ENCODE measurements around the gene PSTPIP1.

The PSTPIP1 gene

GRCh38 chr15:76972389-76973361, 22.3 kb upstream of the PSTPIP1 start:
- H3K27ac Mint-ChIP-seq, result no peak overlapping the region
- ATAC-seq (ENCODE audit: low read depth) (no peak), DNase-seq (ENCODE audit: low spot score in 2 of 2) (no peak)
- H3K4me1 Mint-ChIP-seq, result peaks cover 3% of the 10 kb centered on the region
- H3K27me3 Mint-ChIP-seq, result no peaks in the 10 kb centered on the region
- no peaks in the 10 kb centered on the region for H3K9me3 Mint-ChIP-seq
- no peak overlapping the region for H3K4me3 Mint-ChIP-seq
- no peaks in the 10 kb centered on the region for H3K36me3 Mint-ChIP-seq

GRCh38 chr15:76973362-76973743, 21.6 kb upstream of the PSTPIP1 start:
- Mint-ChIP-seq H3K9me3 (no peaks in the 10 kb centered on the region), H3K4me3 (no peak overlapping the region), H3K4me1 (peaks cover 3% of the 10 kb centered on the region), H3K36me3 (no peaks in the 10 kb centered on the region), H3K27ac (no peak overlapping the region), H3K27me3 (no peaks in the 10 kb centered on the region)
- DNase-seq (ENCODE audit: low spot score in 2 of 2) (peak; percentile 32 to 41), ATAC-seq (ENCODE audit: low read depth) (peak; percentile 60)

GRCh38 chr15:76973906-76974305, 21.0 kb upstream of the PSTPIP1 start:
- DNase-seq (ENCODE audit: low spot score in 2 of 2) (no peak), ATAC-seq (ENCODE audit: low read depth) (no peak)
- Mint-ChIP-seq H3K27ac (no peak overlapping the region), H3K4me3 (no peak overlapping the region), H3K36me3 (no peaks in the 10 kb centered on the region), H3K9me3 (peaks cover 1% of the 10 kb centered on the region), H3K4me1 (peaks cover 3% of the 10 kb centered on the region), H3K27me3 (no peaks in the 10 kb centered on the region)

GRCh38 chr15:76974456-76975036, 20.4 kb upstream of the PSTPIP1 start:
- ATAC-seq (ENCODE audit: low read depth) (no peak), DNase-seq (ENCODE audit: low spot score in 2 of 2) (no peak)
- Mint-ChIP-seq H3K4me3 (no peak overlapping the region), H3K27me3 (no peaks in the 10 kb centered on the region), H3K27ac (no peak overlapping the region), H3K36me3 (no peaks in the 10 kb centered on the region), H3K9me3 (peaks cover 1% of the 10 kb centered on the region), H3K4me1 (peaks cover 3% of the 10 kb centered on the region)

GRCh38 chr15:76976141-76976540, 18.8 kb upstream of the PSTPIP1 start:
- no peaks in the 10 kb centered on the region for H3K36me3 Mint-ChIP-seq
- no peak for ATAC-seq (ENCODE audit: low read depth)
- H3K27me3 Mint-ChIP-seq, result peaks cover 3% of the 10 kb centered on the region
- no peak overlapping the region for H3K27ac Mint-ChIP-seq
- no peak for DNase-seq (ENCODE audit: low spot score in 2 of 2)
- peaks cover 1% of the 10 kb centered on the region for H3K9me3 Mint-ChIP-seq
- H3K4me1 Mint-ChIP-seq, result peaks cover 3% of the 10 kb centered on the region
- no peak overlapping the region for H3K4me3 Mint-ChIP-seq

DNA sequence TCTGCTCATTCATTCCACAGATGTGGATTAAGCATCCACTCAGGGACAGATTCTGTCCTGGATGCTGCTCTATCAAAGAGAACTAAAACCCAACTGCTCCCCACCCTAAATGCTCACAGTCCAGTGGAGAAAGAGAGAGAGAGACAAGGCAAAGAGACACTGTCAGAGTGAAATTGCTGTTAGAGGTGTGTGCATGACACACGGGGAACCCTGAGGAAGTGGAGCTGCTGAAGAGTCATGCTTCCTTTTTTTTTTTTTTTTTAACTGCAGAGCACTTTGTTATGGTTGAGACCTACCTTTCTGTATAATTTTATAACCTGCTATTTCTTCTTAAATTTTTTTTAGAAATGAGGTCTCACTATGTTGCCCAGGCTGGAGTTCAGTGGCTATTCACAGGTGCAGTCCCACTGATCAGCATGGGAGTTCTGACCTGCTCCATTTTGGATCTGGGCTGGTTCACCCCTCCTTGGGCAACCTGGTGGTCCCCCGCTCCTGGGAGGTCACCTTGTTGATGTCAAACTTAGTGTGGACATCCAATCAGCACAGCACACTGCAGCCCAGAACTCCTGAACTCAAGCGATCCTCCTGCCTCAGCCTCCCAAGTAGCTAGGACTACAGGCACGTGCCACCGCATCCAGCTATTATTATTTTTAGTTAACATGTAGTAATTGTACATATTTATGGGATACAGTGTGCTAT, 18.2 kb upstream of the PSTPIP1 start:
- H3K9me3 Mint-ChIP-seq, result peaks cover 1% of the 10 kb centered on the region
- H3K4me1 Mint-ChIP-seq, result peaks cover 3% of the 10 kb centered on the region
- no peaks in the 10 kb centered on the region for H3K36me3 Mint-ChIP-seq
- ATAC-seq (ENCODE audit: low read depth) (peak; percentile 65), DNase-seq (ENCODE audit: low spot score in 2 of 2) (no peak)
- no peak overlapping the region for H3K27ac Mint-ChIP-seq
- peaks cover 3% of the 10 kb centered on the region for H3K27me3 Mint-ChIP-seq
- H3K4me3 Mint-ChIP-seq, result no peak overlapping the region

DNA sequence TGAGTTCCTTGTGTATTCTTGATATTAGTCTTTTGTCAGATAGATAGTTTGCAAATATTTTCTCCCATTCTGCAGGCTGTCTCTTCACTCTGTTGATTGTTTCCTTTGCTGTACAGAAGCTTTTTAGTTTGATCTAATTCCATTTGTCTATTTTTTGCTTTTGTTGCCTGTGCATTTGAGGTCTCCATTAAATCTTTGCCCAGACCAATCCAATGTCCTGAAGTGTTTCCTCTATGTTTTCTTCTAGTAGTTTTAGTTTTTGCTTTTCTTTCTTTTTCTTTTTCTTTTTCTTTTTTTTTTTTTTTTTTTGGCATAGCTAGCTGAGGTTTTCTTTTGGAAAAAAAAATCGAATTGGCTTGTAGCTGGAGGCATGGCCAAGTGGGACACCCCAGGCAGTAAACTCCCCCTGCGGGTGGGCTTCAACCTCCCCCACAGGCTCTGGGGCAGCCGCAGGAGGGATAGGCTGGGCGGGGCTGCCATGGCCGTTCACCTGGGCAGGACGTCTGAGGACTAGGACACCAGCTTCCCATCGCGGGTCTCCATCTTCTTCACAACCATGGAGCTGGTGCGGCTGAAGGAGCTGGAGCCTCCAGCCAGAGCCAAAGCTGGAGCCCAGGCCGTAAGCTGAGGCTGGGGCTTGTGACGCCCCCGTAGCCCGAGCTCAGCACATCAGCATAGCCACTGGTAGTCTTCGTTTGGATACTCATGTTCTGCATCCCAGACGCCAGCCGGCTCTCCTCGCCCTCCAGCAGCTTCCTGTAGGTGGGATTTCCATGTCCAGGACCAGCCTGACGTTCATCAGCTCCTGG, 16.2 kb upstream of the PSTPIP1 start:
- no peak for ATAC-seq (ENCODE audit: low read depth)
- Mint-ChIP-seq H3K36me3 (no peaks in the 10 kb centered on the region), H3K27ac (no peak overlapping the region), H3K4me3 (no peak overlapping the region), H3K27me3 (peaks cover 3% of the 10 kb centered on the region), H3K9me3 (peaks cover 1% of the 10 kb centered on the region), H3K4me1 (peaks cover 3% of the 10 kb centered on the region)
- no peak for DNase-seq (ENCODE audit: low spot score in 2 of 2)

- no peak overlapping the region for H3K4me3 Mint-ChIP-seq
These were observed 15.5 kb upstream of the PSTPIP1 start for GRCh38 chr15:76979331-76979925.

GRCh38 chr15:76979996-76980520, 14.9 kb upstream of the PSTPIP1 start:
- no peak overlapping the region for H3K27ac Mint-ChIP-seq
- H3K4me1 Mint-ChIP-seq, result peaks cover 3% of the 10 kb centered on the region
- ATAC-seq (ENCODE audit: low read depth) (no peak), DNase-seq (ENCODE audit: low spot score in 2 of 2) (no peak)
- H3K9me3 Mint-ChIP-seq, result peaks cover 1% of the 10 kb centered on the region
- no peaks in the 10 kb centered on the region for H3K36me3 Mint-ChIP-seq
- H3K4me3 Mint-ChIP-seq, result no peak overlapping the region
- peaks cover 3% of the 10 kb centered on the region for H3K27me3 Mint-ChIP-seq

More at GRCh38 chr15:76979331-76979925, 15.5 kb upstream of the PSTPIP1 start:
- ATAC-seq (ENCODE audit: low read depth), result no peak
- no peaks in the 10 kb centered on the region for H3K36me3 Mint-ChIP-seq
- no peak for DNase-seq (ENCODE audit: low spot score in 2 of 2)
- peaks cover 3% of the 10 kb centered on the region for H3K27me3 Mint-ChIP-seq
- H3K27ac Mint-ChIP-seq, result no peak overlapping the region
- H3K9me3 Mint-ChIP-seq, result peaks cover 1% of the 10 kb centered on the region
- H3K4me1 Mint-ChIP-seq, result peaks cover 3% of the 10 kb centered on the region

DNA sequence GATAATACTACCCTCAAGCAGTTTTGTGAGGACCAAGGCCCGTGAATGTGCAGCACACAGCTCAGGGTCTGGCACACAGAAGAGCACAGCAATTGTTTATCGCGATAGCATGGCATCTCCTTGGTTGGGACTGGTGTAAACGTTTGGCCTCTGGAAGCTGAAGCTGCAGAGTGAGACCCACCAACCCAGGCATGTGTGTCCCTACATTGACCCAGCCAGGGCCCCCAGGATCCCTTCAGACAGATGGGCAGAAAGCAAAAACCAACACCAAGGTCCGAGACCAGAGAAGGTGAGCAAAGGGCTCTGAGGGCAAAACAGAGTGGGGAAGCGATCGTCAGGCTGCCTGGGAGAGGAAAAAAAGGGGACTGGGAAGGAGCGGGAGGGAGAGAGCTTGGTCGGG, 12.6 kb upstream of the PSTPIP1 start:
- H3K4me1 Mint-ChIP-seq, result no peaks in the 10 kb centered on the region
- ATAC-seq (ENCODE audit: low read depth) (no peak), DNase-seq (ENCODE audit: low spot score in 2 of 2) (no peak)
- peaks cover 3% of the 10 kb centered on the region for H3K27me3 Mint-ChIP-seq
- no peak overlapping the region for H3K27ac Mint-ChIP-seq
- H3K36me3 Mint-ChIP-seq, result no peaks in the 10 kb centered on the region
- no peak overlapping the region for H3K4me3 Mint-ChIP-seq
- peaks cover 1% of the 10 kb centered on the region for H3K9me3 Mint-ChIP-seq

DNA sequence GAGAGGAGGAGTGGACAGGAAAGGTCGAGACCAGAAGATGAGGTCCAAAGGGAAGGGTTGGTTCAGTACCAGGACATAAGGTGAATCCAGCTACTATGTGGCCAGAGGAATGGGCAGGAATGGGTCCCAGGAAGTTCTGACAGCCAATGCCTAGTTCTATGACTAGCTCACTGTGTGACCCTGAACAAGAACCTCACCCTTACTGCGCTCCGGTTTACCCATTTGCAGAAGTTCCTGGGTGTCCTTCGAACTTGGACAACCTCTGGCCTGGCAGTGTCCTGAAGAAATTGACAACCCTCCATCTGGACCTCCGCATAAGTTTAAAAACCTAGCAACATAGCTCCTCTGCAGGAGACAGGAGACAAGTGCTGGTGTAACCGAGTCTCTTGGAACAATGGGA, 12.2 kb upstream of the PSTPIP1 start:
- H3K27me3 Mint-ChIP-seq, result peaks cover 3% of the 10 kb centered on the region
- H3K36me3 Mint-ChIP-seq, result no peaks in the 10 kb centered on the region
- no peak for ATAC-seq (ENCODE audit: low read depth)
- no peak overlapping the region for H3K27ac Mint-ChIP-seq
- peaks cover 1% of the 10 kb centered on the region for H3K9me3 Mint-ChIP-seq
- no peak for DNase-seq (ENCODE audit: low spot score in 2 of 2)
- no peaks in the 10 kb centered on the region for H3K4me1 Mint-ChIP-seq
- H3K4me3 Mint-ChIP-seq, result no peak overlapping the region

DNA sequence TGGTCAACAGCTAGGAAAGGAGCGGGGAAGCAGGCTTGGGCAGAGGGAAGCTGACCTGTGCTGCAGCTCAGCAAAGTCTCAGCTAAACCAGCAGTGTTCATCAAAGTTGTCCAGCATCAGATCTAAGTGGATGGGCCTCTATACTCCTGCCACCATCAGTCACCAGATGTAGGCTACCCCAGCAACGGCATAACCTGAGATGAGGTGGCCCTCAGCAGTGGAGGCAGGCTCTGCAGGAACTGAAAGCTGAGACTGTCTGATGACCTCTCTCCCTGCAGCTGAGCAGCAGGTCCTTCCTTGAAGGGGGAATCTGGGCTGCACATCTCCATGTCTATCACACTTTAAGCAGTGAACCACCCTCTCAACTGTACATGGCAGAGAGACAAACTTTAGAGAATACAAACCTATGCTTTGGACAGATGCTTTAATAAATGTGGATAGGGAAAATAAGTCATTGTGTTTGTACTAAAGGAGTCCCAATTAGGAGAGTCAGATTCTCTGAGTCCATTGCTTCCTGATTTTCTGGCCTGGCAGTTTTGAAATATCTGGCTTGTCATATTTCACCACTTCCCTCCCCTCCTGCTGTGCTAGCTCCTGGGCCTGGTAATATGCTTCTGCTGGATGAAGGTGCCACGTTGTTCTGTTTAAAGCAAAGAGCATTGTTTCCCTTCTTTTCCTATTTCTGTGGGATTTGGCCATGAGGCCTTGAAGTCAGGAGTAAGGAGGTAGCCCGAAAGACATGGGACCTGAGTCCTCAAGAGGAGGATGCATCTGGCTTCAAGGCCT, 11.1 kb upstream of the PSTPIP1 start:
- H3K36me3 Mint-ChIP-seq, result no peaks in the 10 kb centered on the region
- ATAC-seq (ENCODE audit: low read depth), result no peak

More for the DNA sequence above, 11.1 kb upstream of the PSTPIP1 start:
- Mint-ChIP-seq H3K27me3 (peaks cover 3% of the 10 kb centered on the region), H3K9me3 (no peaks in the 10 kb centered on the region), H3K27ac (no peak overlapping the region), H3K4me1 (peaks cover 6% of the 10 kb centered on the region), H3K4me3 (no peak overlapping the region)
- no peak for DNase-seq (ENCODE audit: low spot score in 2 of 2)
